Ishikawa (cell line): ENCODE results near the gene GHRL.

ENCODE experiments used
- CEBPB ChIP-seq: IDR thresholded peaks from 2 replicates; pipeline ENCODE4 v1.6.1; 2012
- CREB1 ChIP-seq: IDR thresholded peaks from 2 replicates; pipeline ENCODE4 v1.6.1; 2012; ENCODE audit warnings: low read depth
- EGR1 ChIP-seq: IDR thresholded peaks from 2 replicates; pipeline ENCODE4 v1.6.1; 2012
- EP300 ChIP-seq: IDR thresholded peaks from 2 replicates; pipeline ENCODE4 v1.6.1; 2012; ENCODE audit warnings: borderline replicate concordance
- NFIC ChIP-seq: IDR thresholded peaks from 2 replicates; pipeline ENCODE4 v1.6.1; 2012
- RAD21 ChIP-seq: IDR thresholded peaks from 2 replicates; pipeline ENCODE4 v1.6.1; 2012; ENCODE audit warnings: low read depth
- REST ChIP-seq: IDR thresholded peaks from 2 replicates; pipeline ENCODE4 v1.6.1; 2012; ENCODE audit warnings: low read depth, mild to moderate bottlenecking
- TAF1 ChIP-seq: IDR thresholded peaks from 2 replicates; pipeline ENCODE4 v1.6.1; 2012; ENCODE audit warnings: low read depth, mild to moderate bottlenecking
- TCF12 ChIP-seq: IDR thresholded peaks from 2 replicates; pipeline ENCODE4 v1.6.1; 2012; ENCODE audit warnings: low read depth
- YY1 ChIP-seq: IDR thresholded peaks from 2 replicates; pipeline ENCODE4 v1.6.1; 2012; ENCODE audit warnings: low read depth
- ZBTB7A ChIP-seq: IDR thresholded peaks from 2 replicates; pipeline ENCODE4 v1.6.1; 2012; ENCODE audit warnings: low read depth
- TF ChIP-seq, protein P1 (sequence below): IDR thresholded peaks from 2 replicates; pipeline ENCODE4 v1.6.1; 2012
- TF ChIP-seq, protein P2 (sequence below): IDR thresholded peaks from 2 replicates; pipeline ENCODE4 v1.6.1; 2012

GRCh38 chr3:10303105-10303504 is 10.4 kb upstream of the GHRL start:
- TF ChIP-seq TCF12 (no peak), CEBPB (no peak), EP300 (no peak), RAD21 (no peak), ZBTB7A (no peak), NFIC (no peak), REST (no peak), EGR1 (no peak), YY1 (no peak), CREB1 (no peak), TAF1 (no peak)
- TF ChIP-seq, protein P1, sequence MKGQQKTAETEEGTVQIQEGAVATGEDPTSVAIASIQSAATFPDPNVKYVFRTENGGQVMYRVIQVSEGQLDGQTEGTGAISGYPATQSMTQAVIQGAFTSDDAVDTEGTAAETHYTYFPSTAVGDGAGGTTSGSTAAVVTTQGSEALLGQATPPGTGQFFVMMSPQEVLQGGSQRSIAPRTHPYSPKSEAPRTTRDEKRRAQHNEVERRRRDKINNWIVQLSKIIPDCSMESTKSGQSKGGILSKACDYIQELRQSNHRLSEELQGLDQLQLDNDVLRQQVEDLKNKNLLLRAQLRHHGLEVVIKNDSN = no peak
- TF ChIP-seq, protein P2, sequence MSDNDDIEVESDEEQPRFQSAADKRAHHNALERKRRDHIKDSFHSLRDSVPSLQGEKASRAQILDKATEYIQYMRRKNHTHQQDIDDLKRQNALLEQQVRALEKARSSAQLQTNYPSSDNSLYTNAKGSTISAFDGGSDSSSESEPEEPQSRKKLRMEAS = no peak
